DOHH2 (cell line): ENCODE results near the gene CABP4.

Experiments
- CTCF ChIP-seq: fragments of 200-600 bp; sonication (generic); IDR thresholded peaks from one replicate; pipeline ENCODE4 v1.5.1; 2014; ENCODE audit warnings: antibody characterized with exemption, mild to moderate bottlenecking, low read depth, low read length; ENCODE audit not compliant: poor library complexity, severe bottlenecking
- EZH2phosphoT487 ChIP-seq: fragments of 200-600 bp; sonication (generic); IDR thresholded peaks from 2 replicates; pipeline ENCODE4 v1.6.1; 2017; ENCODE audit warnings: borderline replicate concordance, mild to moderate bottlenecking, antibody characterized with exemption, low read length, moderate library complexity, mixed read lengths

- no peak for TF ChIP-seq CTCF
- no peak for TF ChIP-seq EZH2phosphoT487
Observed at GRCh38 chr11:67508486-67509121, 53.5 kb downstream of the CABP4 start.
